H54 (cell line): ENCODE measurements around the gene A2ML1.

Experiments used
- DNase-seq: peaks from one replicate; pipeline ENCODE4 v3.0.0; 2011; ENCODE audit warnings: low spot score, mixed read lengths; ENCODE audit not compliant: insufficient read length
- FAIRE-seq: peaks from 3 replicates; lab custom pipeline; 2011; peaks lifted over from hg19 to GRCh38; lab: Jason Lieb, UNC
- POLR2A ChIP-seq: IDR thresholded peaks from 2 replicates; pipeline ENCODE4 v1.6.1; 2011; ENCODE audit warnings: low read depth, mild to moderate bottlenecking, low read length

A2ML1 gene

DNA sequence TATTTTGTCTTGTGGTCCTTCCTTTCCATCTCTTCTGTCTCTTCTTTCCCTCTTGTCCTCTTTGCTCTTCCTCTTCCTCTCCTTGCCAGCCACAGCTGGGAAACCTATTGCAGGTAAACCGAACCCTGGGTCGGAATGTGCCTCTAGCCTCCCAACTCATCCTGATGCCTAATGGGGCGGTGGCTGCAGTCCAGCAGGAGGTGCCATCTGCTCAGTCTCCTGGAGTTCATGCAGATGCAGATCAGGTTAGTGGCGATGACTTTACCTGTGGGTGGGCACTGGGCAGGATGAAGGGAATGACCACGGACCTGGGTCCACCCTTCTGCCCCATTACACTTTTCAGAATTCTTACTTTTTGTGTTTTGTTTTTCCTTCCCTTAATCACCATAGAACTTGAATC is 100.1 kb downstream of the A2ML1 start:
- FAIRE-seq: no peak
- TF ChIP-seq POLR2A: no peak

More for the DNA sequence above, 100.1 kb downstream of the A2ML1 start:
- no peak for DNase-seq
